Small intestine (tissue), 7 donors: ENCODE results near the gene HADH. TPM values are rescaled to one million over a fixed set of nuclear protein-coding genes. Genes with fewer than 3 reads are reported as not detected.

Experiments
- DNase-seq, 2 donors: peaks; one replicate each; pipeline versions ENCODE4 v3.0.0 to v3.0.0-alpha.2; 2013
- FAIRE-seq: peaks from 2 replicates; lab custom pipeline; 2012; peaks lifted over from hg19 to GRCh38; lab: Jason Lieb, UNC
- H3K27ac ChIP-seq, 3 donors: one replicate each; pipeline ENCODE4 v1.5.1; 2013; ENCODE audit warnings: low read length in 2 of 3, mild to moderate bottlenecking in 2 of 3, control low read depth in 1 of 3, inconsistent platforms in 1 of 3, low read depth in 1 of 3, moderate library complexity in 1 of 3
- H3K27me3 ChIP-seq, 3 donors: one replicate each; pipeline ENCODE4 v1.6.1; 2013; ENCODE audit warnings: low read length in 3 of 3, inconsistent platforms in 1 of 3; ENCODE audit not compliant: control insufficient read depth in 3 of 3, insufficient read depth in 3 of 3
- H3K36me3 ChIP-seq, 3 donors: one replicate each; pipeline ENCODE4 v1.6.1; 2013; ENCODE audit warnings: low read length in 3 of 3, inconsistent platforms in 1 of 3, low read depth in 1 of 3, mild to moderate bottlenecking in 1 of 3, moderate library complexity in 1 of 3; ENCODE audit not compliant: control insufficient read depth in 3 of 3, insufficient read depth in 2 of 3
- H3K4me1 ChIP-seq, 3 donors: one replicate each; pipeline ENCODE4 v1.6.1; 2013; ENCODE audit warnings: low read length in 2 of 3, inconsistent platforms in 1 of 3, low read depth in 1 of 3, mild to moderate bottlenecking in 1 of 3, moderate library complexity in 1 of 3; ENCODE audit not compliant: control insufficient read depth in 3 of 3, insufficient read depth in 2 of 3
- H3K4me3 ChIP-seq, 3 donors: one replicate each; pipeline ENCODE4 v1.5.1; 2013; ENCODE audit warnings: low read length in 3 of 3, control low read depth in 1 of 3, inconsistent platforms in 1 of 3, low read depth in 1 of 3, mild to moderate bottlenecking in 1 of 3, moderate library complexity in 1 of 3
- H3K9me3 ChIP-seq, 2 donors: one replicate each; pipeline ENCODE4 v1.6.1; 2013; ENCODE audit warnings: low read depth in 1 of 2, low read length in 1 of 2; ENCODE audit not compliant: control insufficient read depth in 2 of 2, insufficient read depth in 1 of 2
- WGBS, 3 donors: extraction: QIAGEN DNeasy Blood & Tissue Kit; methylation state at CpG; one replicate each; pipeline ENCODE4 v1.1.7; 2013; 5-methylcytosine and 5-hydroxymethylcytosine counted together
- polyA plus RNA-seq, 4 donors: library from polyadenylated mRNA; stranded (reverse) in 3 of 4; unstranded in 1 of 4; fragments of 200-250 nt in 3 of 4; fragments of 120-200 nt in 1 of 4; gene quantifications; one replicate each; pipeline versions ENCODE4 v1.2.1 to v1.2.3, GENCODE V29; 2013
- donor health status: healthy with polysubstance abuse.
- donor health status: control.
- donor health status: control.
- donor health status: Bipolar disorder and iron deficiency.
- donor health status: healthy.

HADH gene
- polyA plus RNA-seq, 4 donors, result 81.9 to 389 (median 139) TPM

GRCh38 chr4:108037884-108038283 lies 48.2 kb downstream of the HADH start:
- H3K27me3 ChIP-seq, result no peaks in the 10 kb centered on the region
- H3K36me3 ChIP-seq, result peaks cover 0 to 21% (median 8%) of the 10 kb centered on the region in 3 donors
- no peak overlapping the region for H3K4me3 ChIP-seq
- no peak overlapping the region for H3K27ac ChIP-seq
- DNase-seq, result no peak
- no peaks in the 10 kb centered on the region for H3K4me1 ChIP-seq
- 82 to 86% (median 84%) methylated on average over 2 of the region's 2 CpGs for WGBS, 3 donors
- H3K9me3 ChIP-seq, result no peaks in the 10 kb centered on the region
- FAIRE-seq, result no peak

GRCh38 chr4:108042927-108043326 lies 53.2 kb downstream of the HADH start:
- no peak overlapping the region for H3K4me3 ChIP-seq
- whole genome bisulfite sequencing, 3 donors, result 87 to 97% (median 93%) methylated on average over 3 of the region's 3 CpGs
- FAIRE-seq (no peak), DNase-seq (no peak)
- H3K36me3 ChIP-seq, result peaks cover 0 to 2% (median 0%) of the 10 kb centered on the region in 3 donors
- no peaks in the 10 kb centered on the region for H3K27me3 ChIP-seq
- no peaks in the 10 kb centered on the region for H3K9me3 ChIP-seq
- H3K27ac ChIP-seq, result no peak overlapping the region
- H3K4me1 ChIP-seq, result no peaks in the 10 kb centered on the region

- no peaks in the 10 kb centered on the region for H3K27me3 ChIP-seq
- FAIRE-seq (no peak), DNase-seq (no peak)
- H3K4me1 ChIP-seq, result no peaks in the 10 kb centered on the region
- H3K36me3 ChIP-seq, result peaks cover 0 to 4% (median 2%) of the 10 kb centered on the region in 3 donors
- H3K9me3 ChIP-seq, result no peaks in the 10 kb centered on the region
- H3K27ac ChIP-seq, result no peak overlapping the region
- WGBS, 3 donors, result 81 to 96% (median 93%) methylated on average over 5 of the region's 5 CpGs
- H3K4me3 ChIP-seq, result no peak overlapping the region
Measured at GRCh38 chr4:108043526-108043925, 53.8 kb downstream of the HADH start.

GRCh38 chr4:108044951-108045686 lies 55.4 kb downstream of the HADH start:
- WGBS, 3 donors, result 63 to 72% (median 68%) methylated on average over 9 of the region's 9 CpGs
- no peaks in the 10 kb centered on the region for H3K4me1 ChIP-seq
- H3K27ac ChIP-seq, result no peak overlapping the region
- H3K9me3 ChIP-seq, result no peaks in the 10 kb centered on the region
- peaks cover 0 to 4% (median under 1%) of the 10 kb centered on the region in 3 donors for H3K36me3 ChIP-seq
- FAIRE-seq, result no peak
- H3K4me3 ChIP-seq, result no peak overlapping the region
- peak in 1 of 2 donors; percentile 25 for DNase-seq
- no peaks in the 10 kb centered on the region for H3K27me3 ChIP-seq

GRCh38 chr4:108045687-108046024 lies 56.0 kb downstream of the HADH start:
- H3K36me3 ChIP-seq, result peaks cover 0 to 4% (median 0%) of the 10 kb centered on the region in 3 donors
- FAIRE-seq, result no peak
- no peaks in the 10 kb centered on the region for H3K4me1 ChIP-seq
- 6 to 35% (median 30%) methylated on average over 3 of the region's 3 CpGs for WGBS, 3 donors
- no peak for DNase-seq
- H3K27ac ChIP-seq, result no peak overlapping the region
- no peak overlapping the region for H3K4me3 ChIP-seq
- H3K9me3 ChIP-seq, result no peaks in the 10 kb centered on the region
- H3K27me3 ChIP-seq, result no peaks in the 10 kb centered on the region

- no peaks in the 10 kb centered on the region for H3K9me3 ChIP-seq
- peaks cover 4 to 6% (median 4%) of the 10 kb centered on the region in 3 donors for H3K4me1 ChIP-seq
- peaks cover 0 to 7% (median 0%) of the 10 kb centered on the region in 3 donors for H3K36me3 ChIP-seq
- FAIRE-seq, result no peak
- no peaks in the 10 kb centered on the region for H3K27me3 ChIP-seq
- H3K4me3 ChIP-seq, result no peak overlapping the region
- whole genome bisulfite sequencing, 3 donors, result 86 to 97% (median 94%) methylated on average over 2 of the region's 2 CpGs
- H3K27ac ChIP-seq, result no peak overlapping the region
- DNase-seq, result no peak
Measured at GRCh38 chr4:108047199-108047598, 57.5 kb downstream of the HADH start.

- DNase-seq, result no peak
- Histone ChIP-seq H3K27me3 (no peaks in the 10 kb centered on the region), H3K4me3 (no peak overlapping the region), H3K36me3 (peaks cover 0 to 7% (median 0%) of the 10 kb centered on the region in 3 donors), H3K4me1 (peaks cover 4 to 11% (median 5%) of the 10 kb centered on the region in 3 donors), H3K27ac (no peak overlapping the region), H3K9me3 (no peaks in the 10 kb centered on the region)
- no peak for FAIRE-seq
- 90 to 95% (median 93%) methylated on average over 6 of the region's 6 CpGs for WGBS, 3 donors
Measured at GRCh38 chr4:108048157-108048556, 58.5 kb downstream of the HADH start.

- no peak overlapping the region for H3K4me3 ChIP-seq
- WGBS, 3 donors, result 70 to 90% (median 76%) methylated on average over 7 of the region's 7 CpGs
- H3K4me1 ChIP-seq, result peaks cover 4 to 20% (median 11%) of the 10 kb centered on the region in 3 donors
- H3K36me3 ChIP-seq, result peaks cover 0 to 7% (median 0%) of the 10 kb centered on the region in 3 donors
- H3K27me3 ChIP-seq, result no peaks in the 10 kb centered on the region
- no peak overlapping the region for H3K27ac ChIP-seq
- DNase-seq (no peak), FAIRE-seq (no peak)
- no peaks in the 10 kb centered on the region for H3K9me3 ChIP-seq
Measured at GRCh38 chr4:108048997-108049396, 59.3 kb downstream of the HADH start.
